Peyer's patch (tissue), 4 donors: ENCODE measurements around the gene NCKAP5. TPM values are rescaled to one million over a fixed set of nuclear protein-coding genes. Genes with fewer than 3 reads are reported as not detected.

Experiments
- DNase-seq, 3 donors: peaks; one replicate each; pipeline ENCODE4 v3.0.0-alpha.2; 2017 to 2019
- H3K27ac ChIP-seq, 4 donors: fragments of 200-600 bp; sonication (generic); one replicate each; pipeline ENCODE4 v1.5.1; 2016 to 2019
- H3K27me3 ChIP-seq, 2 donors: fragments of 200-600 bp; sonication (generic); one replicate each; pipeline ENCODE4 v1.5.1; 2019
- H3K36me3 ChIP-seq, 3 donors: fragments of 200-600 bp; sonication (generic); one replicate each; pipeline ENCODE4 v1.5.1; 2016 to 2019
- H3K4me1 ChIP-seq, 4 donors: fragments of 200-600 bp; sonication (generic); one replicate each; pipeline ENCODE4 v1.5.1; 2016 to 2019
- H3K4me3 ChIP-seq, 4 donors: fragments of 200-600 bp; sonication (generic); 1 replicate in 3 of 4; 2 replicates in 1 of 4; pipeline ENCODE4 v1.5.1; 2016 to 2019; ENCODE audit warnings: mild to moderate bottlenecking in 1 of 4
- H3K9me3 ChIP-seq, 4 donors: fragments of 200-600 bp; sonication (generic); one replicate each; pipeline ENCODE4 v1.5.1; 2016 to 2019; ENCODE audit warnings: mild to moderate bottlenecking in 1 of 4
- CTCF ChIP-seq, 6 experiments: fragments of 450-650 bp in 4 of 6; fragments of 200-600 bp in 2 of 6; sonication (generic) in 1 of 6; IDR thresholded peaks; one replicate each; pipeline ENCODE4 v1.5.1; 2017 to 2019; ENCODE audit warnings: antibody characterized with exemption in 6 of 6, mild to moderate bottlenecking in 3 of 6, moderate library complexity in 1 of 6
- POLR2A ChIP-seq, 2 donors: fragments of 450-650 bp; IDR thresholded peaks; one replicate each; pipeline ENCODE4 v1.5.1; 2017; ENCODE audit warnings: antibody characterized with exemption in 2 of 2, mild to moderate bottlenecking in 2 of 2, moderate library complexity in 2 of 2
- total RNA-seq, 4 donors: library from RNA; depleted of rRNA; stranded (reverse); fragments of >200 nt; gene quantifications; one replicate each; pipeline ENCODE4 v1.1.0, GENCODE V29; 2016

Gene NCKAP5
- total RNA-seq, 4 donors from 2014 or later, result 9.1 to 28.5 (median 22.5) TPM

DNA sequence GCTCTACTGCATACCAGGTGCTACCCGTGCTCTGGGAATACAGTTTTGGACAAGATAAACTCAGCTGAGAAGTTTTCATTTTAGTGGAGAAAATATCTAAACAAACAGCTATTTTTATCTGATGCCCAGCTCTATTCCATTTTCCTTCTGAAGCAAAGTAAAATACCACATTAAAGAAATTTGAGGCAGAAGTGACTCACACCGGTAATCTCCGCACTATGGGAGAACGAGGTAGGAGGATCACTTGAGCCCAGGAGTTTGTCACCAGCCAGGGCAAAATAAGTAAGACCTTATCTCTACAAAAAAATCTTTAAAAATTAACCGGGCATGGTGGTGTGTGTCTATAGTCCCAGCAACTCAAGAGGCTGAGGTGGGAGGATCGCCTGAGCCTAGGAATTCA is 482.1 kb downstream of the NCKAP5 start:
- TF ChIP-seq POLR2A (IDR thresholded peaks at IDR 0.05) (no peak), CTCF (IDR thresholded peaks at IDR 0.05) (no peak)

DNA sequence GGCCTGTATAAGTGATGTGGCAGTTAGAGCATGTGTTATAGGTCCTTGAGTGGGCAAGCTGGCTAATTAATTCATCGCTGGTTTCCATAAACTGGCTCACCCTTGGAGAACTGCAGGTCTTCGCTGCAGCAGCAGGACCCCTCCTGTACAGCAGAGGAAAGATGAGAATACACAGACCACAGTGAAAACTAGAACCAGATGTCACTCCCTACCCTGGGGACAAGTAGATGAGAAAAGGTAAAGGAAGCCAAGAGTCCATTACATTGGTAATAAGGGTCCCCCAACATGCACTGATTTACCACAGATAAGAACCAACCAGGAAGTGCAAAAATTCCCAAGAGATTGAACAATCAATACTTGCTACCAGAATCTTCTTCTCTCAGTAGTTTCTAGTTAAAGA is 482.6 kb downstream of the NCKAP5 start:
- H3K36me3 ChIP-seq, result no peaks in the 10 kb centered on the region
- H3K4me1 ChIP-seq, result no peaks in the 10 kb centered on the region
- DNase-seq, result no peak
- no peak overlapping the region for H3K4me3 ChIP-seq
- H3K27ac ChIP-seq, result no peak overlapping the region
- no peaks in the 10 kb centered on the region for H3K9me3 ChIP-seq
- TF ChIP-seq CTCF (IDR thresholded peaks at IDR 0.05) (no peak), POLR2A (IDR thresholded peaks at IDR 0.05) (no peak)
- no peaks in the 10 kb centered on the region for H3K27me3 ChIP-seq

More for the DNA sequence above, 482.1 kb downstream of the NCKAP5 start:
- H3K36me3 ChIP-seq, result no peaks in the 10 kb centered on the region
- no peak overlapping the region for H3K4me3 ChIP-seq
- H3K9me3 ChIP-seq, result no peaks in the 10 kb centered on the region
- no peaks in the 10 kb centered on the region for H3K4me1 ChIP-seq
- no peak for DNase-seq
- no peaks in the 10 kb centered on the region for H3K27me3 ChIP-seq
- H3K27ac ChIP-seq, result no peak overlapping the region

GRCh38 chr2:133082034-133082433 is 486.2 kb downstream of the NCKAP5 start:
- Histone ChIP-seq H3K4me3 (no peak overlapping the region), H3K27me3 (no peaks in the 10 kb centered on the region), H3K36me3 (no peaks in the 10 kb centered on the region), H3K27ac (no peak overlapping the region), H3K4me1 (no peaks in the 10 kb centered on the region), H3K9me3 (no peaks in the 10 kb centered on the region)
- no peak for TF ChIP-seq POLR2A (IDR thresholded peaks at IDR 0.05)
- no peak for TF ChIP-seq CTCF (IDR thresholded peaks at IDR 0.05)
- no peak for DNase-seq

DNA sequence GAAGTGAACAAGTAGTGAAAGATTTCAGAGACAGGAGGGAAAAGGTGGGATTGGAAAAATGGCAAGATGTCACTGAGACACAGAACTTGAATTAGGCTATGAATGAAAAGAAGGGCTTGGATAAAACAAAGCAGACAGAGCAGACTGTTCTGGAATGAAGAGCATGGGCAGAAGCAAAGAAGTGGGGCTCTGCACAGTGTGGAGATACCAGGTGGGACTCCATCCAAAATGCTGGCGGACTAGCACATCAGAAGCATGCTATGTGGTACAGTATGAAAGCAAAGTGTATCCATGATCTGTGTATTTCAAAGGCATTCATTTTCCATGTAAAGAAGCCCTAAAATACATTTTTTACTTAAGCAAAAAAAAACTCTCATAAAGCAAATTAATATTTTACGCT is 487.4 kb downstream of the NCKAP5 start:
- no peak overlapping the region for H3K27ac ChIP-seq
- H3K36me3 ChIP-seq, result no peaks in the 10 kb centered on the region
- no peak overlapping the region for H3K4me3 ChIP-seq
- H3K9me3 ChIP-seq, result no peaks in the 10 kb centered on the region
- no peaks in the 10 kb centered on the region for H3K27me3 ChIP-seq
- no peaks in the 10 kb centered on the region for H3K4me1 ChIP-seq
- TF ChIP-seq CTCF (IDR thresholded peaks at IDR 0.05), result no peak
- TF ChIP-seq POLR2A (IDR thresholded peaks at IDR 0.05), result no peak
- DNase-seq, result no peak

DNA sequence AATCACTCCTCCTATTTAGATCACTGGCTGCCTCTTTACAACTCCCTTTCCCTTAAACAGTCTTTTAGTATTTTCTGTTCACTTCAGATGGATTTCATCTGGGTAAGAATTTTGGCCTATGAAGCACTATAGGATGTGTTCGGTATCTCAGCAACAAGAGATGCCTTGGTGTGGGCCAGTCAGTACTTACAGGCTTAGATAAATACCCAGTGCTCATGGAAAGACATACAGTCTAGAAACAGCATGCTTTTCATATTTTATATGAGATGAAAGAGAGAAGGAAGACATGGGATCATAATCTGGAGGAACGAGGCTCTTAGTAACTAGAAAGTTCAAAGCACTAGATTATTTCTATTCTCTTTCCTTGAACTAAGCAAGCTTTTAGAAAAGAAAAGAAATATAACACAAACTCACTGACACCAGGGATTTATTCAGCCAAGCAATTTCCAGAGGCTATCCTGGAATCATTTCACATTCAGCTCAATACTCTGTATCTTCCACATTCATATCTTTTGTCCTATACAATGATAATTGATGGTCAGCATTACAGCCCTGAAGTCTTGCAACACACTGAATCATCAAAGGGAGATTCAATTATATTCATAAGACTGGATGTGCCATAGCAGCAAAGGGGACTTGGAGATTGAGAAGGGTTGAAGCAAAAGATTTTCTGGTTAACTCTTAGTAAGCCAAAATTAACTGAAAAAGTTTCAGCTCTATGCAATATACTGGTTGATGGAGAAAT is 489.4 kb downstream of the NCKAP5 start:
- H3K9me3 ChIP-seq, result no peaks in the 10 kb centered on the region
- no peak overlapping the region for H3K27ac ChIP-seq
- H3K4me1 ChIP-seq, result no peaks in the 10 kb centered on the region
- DNase-seq, result no peak
- H3K27me3 ChIP-seq, result no peaks in the 10 kb centered on the region
- H3K4me3 ChIP-seq, result no peak overlapping the region
- no peak for TF ChIP-seq CTCF (IDR thresholded peaks at IDR 0.05)
- TF ChIP-seq POLR2A (IDR thresholded peaks at IDR 0.05), result no peak
- H3K36me3 ChIP-seq, result no peaks in the 10 kb centered on the region
